ENCODE measurements around the gene SNN.

DNA sequence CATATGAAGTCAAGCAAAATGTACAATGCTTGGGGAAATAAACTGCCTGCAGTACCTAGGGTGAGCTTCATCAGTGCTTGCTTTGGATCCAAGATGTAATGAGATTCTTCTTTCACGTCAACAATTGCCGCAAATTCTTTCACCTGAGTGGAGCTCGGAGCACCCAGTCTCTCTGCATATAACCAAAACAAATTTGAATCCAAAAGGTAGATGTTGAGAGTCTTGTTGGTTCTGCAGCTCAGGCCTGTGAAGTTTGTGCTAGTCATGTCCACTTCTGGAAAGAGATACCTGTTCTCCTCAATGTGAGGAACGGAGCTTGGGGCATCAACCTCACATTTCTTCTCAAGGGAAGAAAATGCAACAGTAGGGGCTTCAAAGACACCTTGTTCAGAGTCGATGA, 23.0 kb downstream of the SNN start:
- TF ChIP-seq, protein P1, sequence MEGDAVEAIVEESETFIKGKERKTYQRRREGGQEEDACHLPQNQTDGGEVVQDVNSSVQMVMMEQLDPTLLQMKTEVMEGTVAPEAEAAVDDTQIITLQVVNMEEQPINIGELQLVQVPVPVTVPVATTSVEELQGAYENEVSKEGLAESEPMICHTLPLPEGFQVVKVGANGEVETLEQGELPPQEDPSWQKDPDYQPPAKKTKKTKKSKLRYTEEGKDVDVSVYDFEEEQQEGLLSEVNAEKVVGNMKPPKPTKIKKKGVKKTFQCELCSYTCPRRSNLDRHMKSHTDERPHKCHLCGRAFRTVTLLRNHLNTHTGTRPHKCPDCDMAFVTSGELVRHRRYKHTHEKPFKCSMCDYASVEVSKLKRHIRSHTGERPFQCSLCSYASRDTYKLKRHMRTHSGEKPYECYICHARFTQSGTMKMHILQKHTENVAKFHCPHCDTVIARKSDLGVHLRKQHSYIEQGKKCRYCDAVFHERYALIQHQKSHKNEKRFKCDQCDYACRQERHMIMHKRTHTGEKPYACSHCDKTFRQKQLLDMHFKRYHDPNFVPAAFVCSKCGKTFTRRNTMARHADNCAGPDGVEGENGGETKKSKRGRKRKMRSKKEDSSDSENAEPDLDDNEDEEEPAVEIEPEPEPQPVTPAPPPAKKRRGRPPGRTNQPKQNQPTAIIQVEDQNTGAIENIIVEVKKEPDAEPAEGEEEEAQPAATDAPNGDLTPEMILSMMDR (IDR thresholded peaks at IDR 0.05; ENCODE audit: insufficient read depth, low read length), result no peak
- TF ChIP-seq POLR2AphosphoS5 (IDR thresholded peaks at IDR 0.05; ENCODE audit: low read depth), result no peak
